Trophoblast cell (in vitro differentiated cells and primary cell): ENCODE data around the gene LAMA3.

Experiments
- DNase-seq, 2 donors: peaks; one replicate each; pipeline ENCODE4 v3.0.0-alpha.2; 2016
- H2AFZ ChIP-seq: 2 replicates; pipeline ENCODE4 v1.6.1; 2013; ENCODE audit warnings: low read length, moderate library complexity, mild to moderate bottlenecking; ENCODE audit not compliant: insufficient read depth, poor library complexity
- H2AK5ac ChIP-seq: 2 replicates; pipeline ENCODE4 v1.6.1; 2013; ENCODE audit warnings: mild to moderate bottlenecking, low read length
- H2BK120ac ChIP-seq: 2 replicates; pipeline ENCODE4 v1.6.1; 2013; ENCODE audit warnings: low read length, mild to moderate bottlenecking, moderate library complexity; ENCODE audit not compliant: insufficient read depth, poor library complexity
- H2BK12ac ChIP-seq: 2 replicates; pipeline ENCODE4 v1.6.1; 2013; ENCODE audit warnings: mild to moderate bottlenecking, low read length, moderate library complexity
- H2BK5ac ChIP-seq: 2 replicates; pipeline ENCODE4 v1.6.1; 2013; ENCODE audit warnings: low read length, low read depth, moderate library complexity, mild to moderate bottlenecking; ENCODE audit not compliant: poor library complexity
- H3K14ac ChIP-seq: 2 replicates; pipeline ENCODE4 v1.6.1; 2013; ENCODE audit warnings: mild to moderate bottlenecking, low read length
- H3K18ac ChIP-seq: 2 replicates; pipeline ENCODE4 v1.6.1; 2013; ENCODE audit warnings: mild to moderate bottlenecking, low read length
- H3K23ac ChIP-seq: 2 replicates; pipeline ENCODE4 v1.6.1; 2013; ENCODE audit warnings: low read length
- H3K27ac ChIP-seq: 2 replicates; pipeline ENCODE4 v1.5.1; 2013; ENCODE audit warnings: low read depth, mild to moderate bottlenecking, inconsistent platforms, low read length, moderate library complexity
- H3K27me3 ChIP-seq: 2 replicates; pipeline ENCODE4 v1.6.1; 2013; ENCODE audit warnings: inconsistent platforms, mild to moderate bottlenecking, low read length, moderate library complexity; ENCODE audit not compliant: insufficient read depth
- H3K36me3 ChIP-seq, 2 experiments: 1 replicate in 1 of 2; 2 replicates in 1 of 2; pipeline ENCODE4 v1.6.1; 2013; ENCODE audit warnings: low read length in 2 of 2, mild to moderate bottlenecking in 2 of 2, moderate library complexity in 1 of 2; ENCODE audit not compliant: insufficient read depth in 2 of 2, control insufficient read depth in 1 of 2
- H3K4ac ChIP-seq: 2 replicates; pipeline ENCODE4 v1.6.1; 2013; ENCODE audit warnings: low read depth, mild to moderate bottlenecking, low read length, moderate library complexity
- H3K4me1 ChIP-seq, 2 experiments: 1 replicate in 1 of 2; 2 replicates in 1 of 2; pipeline ENCODE4 v1.6.1; 2013; ENCODE audit warnings: low read length in 2 of 2, mild to moderate bottlenecking in 2 of 2, moderate library complexity in 1 of 2; ENCODE audit not compliant: insufficient read depth in 2 of 2, control insufficient read depth in 1 of 2
- H3K4me2 ChIP-seq: 2 replicates; pipeline ENCODE4 v1.6.1; 2013; ENCODE audit warnings: inconsistent platforms, mild to moderate bottlenecking, low read length, moderate library complexity
- H3K4me3 ChIP-seq: 2 replicates; pipeline ENCODE4 v1.5.1; 2013; ENCODE audit warnings: mild to moderate bottlenecking, low read depth, low read length, inconsistent platforms
- H3K79me1 ChIP-seq: one replicate; pipeline ENCODE4 v1.6.1; 2013; ENCODE audit warnings: low read length
- H3K79me2 ChIP-seq: 2 replicates; pipeline ENCODE4 v1.6.1; 2013; ENCODE audit warnings: low read length, mild to moderate bottlenecking; ENCODE audit not compliant: control insufficient read depth, insufficient read depth, poor library complexity
- H3K9ac ChIP-seq: 2 replicates; pipeline ENCODE4 v1.6.1; 2013; ENCODE audit warnings: mild to moderate bottlenecking, low read length
- H3K9me3 ChIP-seq: 2 replicates; pipeline ENCODE4 v1.6.1; 2013; ENCODE audit warnings: low read depth, mild to moderate bottlenecking, control low read depth, inconsistent platforms, low read length; ENCODE audit not compliant: insufficient read depth
- H4K12ac ChIP-seq: 2 replicates; pipeline ENCODE4 v1.6.1; 2013; ENCODE audit warnings: low read depth, mild to moderate bottlenecking, low read length, moderate library complexity
- H4K8ac ChIP-seq: 2 replicates; pipeline ENCODE4 v1.6.1; 2013; ENCODE audit warnings: low read depth, mild to moderate bottlenecking, low read length, moderate library complexity
- H4K91ac ChIP-seq: one replicate; pipeline ENCODE4 v1.6.1; 2013; ENCODE audit warnings: low read depth, mild to moderate bottlenecking, low read length, moderate library complexity
- WGBS: extraction: QIAGEN DNeasy Blood & Tissue Kit; methylation state at CpG from one replicate; pipeline ENCODE4 v1.1.7; 2013; ENCODE audit warnings: missing lambda C conversion rate; ENCODE audit not compliant: insufficient read length, insufficient coverage; ENCODE audit errors: extremely low coverage; 5-methylcytosine and 5-hydroxymethylcytosine counted together

LAMA3 gene

DNA sequence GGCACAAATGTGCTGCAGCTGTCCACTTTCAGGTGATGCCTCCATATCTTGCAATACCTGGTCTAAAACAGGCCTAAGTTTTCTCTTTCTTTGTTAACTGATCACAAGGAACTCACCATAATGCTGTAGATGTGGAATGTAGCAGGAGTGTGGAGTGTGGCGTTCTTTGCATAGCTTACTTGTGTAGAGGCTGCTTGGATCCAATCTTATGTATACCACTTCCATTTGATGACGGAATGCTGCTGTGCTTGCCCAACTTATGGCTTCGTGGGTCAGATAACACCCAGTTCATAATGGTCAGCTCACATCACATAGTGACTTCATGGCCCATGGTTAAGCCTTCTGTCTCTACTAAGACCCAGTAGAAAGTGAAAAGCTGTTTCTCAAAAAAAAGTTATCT lies 114.5 kb downstream of the LAMA3 start:
- Histone ChIP-seq H2BK5ac (no peak overlapping the region), H3K79me1 (no peaks in the 10 kb centered on the region), H3K4me2 (no peak overlapping the region), H3K79me2 (no peaks in the 10 kb centered on the region), H3K9ac (no peak overlapping the region), H4K8ac (no peak overlapping the region), H2AK5ac (no peak overlapping the region), H4K12ac (no peak overlapping the region), H3K4me3 (no peak overlapping the region), H3K36me3 (no peaks in the 10 kb centered on the region), H2BK120ac (no peak overlapping the region), H2BK12ac (no peak overlapping the region), H3K27ac (no peak overlapping the region), H3K14ac (no peak overlapping the region), H3K4me1 (no peaks in the 10 kb centered on the region), H3K27me3 (peaks cover 2% of the 10 kb centered on the region), H3K18ac (no peak overlapping the region), H3K4ac (no peak overlapping the region), H4K91ac (no peak overlapping the region), H2AFZ (no peak overlapping the region), H3K9me3 (no peaks in the 10 kb centered on the region), H3K23ac (no peak overlapping the region)
- DNase-seq, result peak; percentile 71 to 89
- no CpG with 5 or more reads among the region's 3 CpGs for WGBS

GRCh38 chr18:23805898-23806297 lies 116.6 kb downstream of the LAMA3 start:
- no peaks in the 10 kb centered on the region for H3K36me3 ChIP-seq
- no peak overlapping the region for H2AK5ac ChIP-seq
- H3K27me3 ChIP-seq, result peaks cover 2% of the 10 kb centered on the region
- no peak overlapping the region for H2BK12ac ChIP-seq
- H3K4me3 ChIP-seq, result no peak overlapping the region
- no peak overlapping the region for H4K12ac ChIP-seq
- H4K8ac ChIP-seq, result no peak overlapping the region
- H3K9ac ChIP-seq, result no peak overlapping the region
- no peaks in the 10 kb centered on the region for H3K9me3 ChIP-seq
- no CpG with 5 or more reads among the region's 1 CpG for WGBS
- no peaks in the 10 kb centered on the region for H3K4me1 ChIP-seq
- H2BK5ac ChIP-seq, result no peak overlapping the region
- no peak overlapping the region for H3K27ac ChIP-seq
- H3K14ac ChIP-seq, result no peak overlapping the region
- DNase-seq, result no peak
- no peak overlapping the region for H2AFZ ChIP-seq
- no peak overlapping the region for H4K91ac ChIP-seq
- H3K18ac ChIP-seq, result no peak overlapping the region
- H3K79me2 ChIP-seq, result no peaks in the 10 kb centered on the region
- no peaks in the 10 kb centered on the region for H3K79me1 ChIP-seq
- H3K4ac ChIP-seq, result no peak overlapping the region
- no peak overlapping the region for H2BK120ac ChIP-seq
- no peak overlapping the region for H3K4me2 ChIP-seq
- H3K23ac ChIP-seq, result no peak overlapping the region

- WGBS, result no CpG with 5 or more reads among the region's 3 CpGs
- Histone ChIP-seq H3K27me3 (peaks cover 2% of the 10 kb centered on the region), H4K12ac (no peak overlapping the region), H3K36me3 (no peaks in the 10 kb centered on the region), H2BK120ac (no peak overlapping the region), H4K8ac (no peak overlapping the region), H3K27ac (no peak overlapping the region), H2BK5ac (no peak overlapping the region), H3K79me2 (no peaks in the 10 kb centered on the region), H3K23ac (no peak overlapping the region), H3K4ac (no peak overlapping the region), H3K79me1 (no peaks in the 10 kb centered on the region), H3K18ac (no peak overlapping the region), H3K4me3 (no peak overlapping the region), H3K9ac (no peak overlapping the region), H2AK5ac (no peak overlapping the region), H2AFZ (no peak overlapping the region), H3K4me2 (no peak overlapping the region), H4K91ac (no peak overlapping the region), H3K9me3 (no peaks in the 10 kb centered on the region), H3K4me1 (no peaks in the 10 kb centered on the region), H3K14ac (no peak overlapping the region), H2BK12ac (no peak overlapping the region)
- no peak for DNase-seq
These were observed 120.2 kb downstream of the LAMA3 start for GRCh38 chr18:23809415-23809814.

DNA sequence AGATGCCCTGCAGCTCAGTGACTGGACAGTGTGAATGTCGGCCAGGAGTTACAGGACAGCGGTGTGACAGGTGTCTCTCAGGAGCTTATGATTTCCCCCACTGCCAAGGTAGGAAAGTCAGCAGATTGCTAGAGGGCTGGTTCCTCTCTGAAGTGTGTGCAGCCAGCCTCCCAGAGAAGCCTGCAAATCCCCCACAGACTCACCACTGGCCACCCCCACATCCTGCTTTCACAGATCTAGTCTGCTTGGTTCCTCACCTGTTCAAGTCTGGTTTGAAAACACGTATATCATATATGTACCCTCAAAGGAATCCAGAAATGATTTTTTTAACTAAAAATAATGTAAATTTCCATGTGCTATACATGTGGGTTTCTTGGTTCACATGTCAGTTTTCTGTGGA lies 121.1 kb downstream of the LAMA3 start:
- no CpG with 5 or more reads among the region's 3 CpGs for WGBS

More for the DNA sequence above, 121.1 kb downstream of the LAMA3 start:
- Histone ChIP-seq H2AK5ac (no peak overlapping the region), H3K9me3 (no peaks in the 10 kb centered on the region), H4K91ac (no peak overlapping the region), H2AFZ (no peak overlapping the region), H3K4ac (no peak overlapping the region), H3K14ac (no peak overlapping the region), H3K79me2 (no peaks in the 10 kb centered on the region), H3K4me1 (no peaks in the 10 kb centered on the region), H2BK120ac (no peak overlapping the region), H3K4me2 (no peak overlapping the region), H3K18ac (no peak overlapping the region), H2BK12ac (no peak overlapping the region), H3K27ac (no peak overlapping the region), H2BK5ac (no peak overlapping the region), H3K23ac (no peak overlapping the region), H3K27me3 (peaks cover 2% of the 10 kb centered on the region), H3K9ac (no peak overlapping the region), H4K8ac (no peak overlapping the region), H3K36me3 (no peaks in the 10 kb centered on the region), H4K12ac (no peak overlapping the region), H3K79me1 (no peaks in the 10 kb centered on the region), H3K4me3 (no peak overlapping the region)
- DNase-seq, result no peak
